ENCODE results near the gene DCN.
"Not testable (repeated sequence)": the region's sequence is repeated elsewhere in the genome, so short reads cannot be mapped to it uniquely, and the experiment has no call there.

DCN gene, protein sequence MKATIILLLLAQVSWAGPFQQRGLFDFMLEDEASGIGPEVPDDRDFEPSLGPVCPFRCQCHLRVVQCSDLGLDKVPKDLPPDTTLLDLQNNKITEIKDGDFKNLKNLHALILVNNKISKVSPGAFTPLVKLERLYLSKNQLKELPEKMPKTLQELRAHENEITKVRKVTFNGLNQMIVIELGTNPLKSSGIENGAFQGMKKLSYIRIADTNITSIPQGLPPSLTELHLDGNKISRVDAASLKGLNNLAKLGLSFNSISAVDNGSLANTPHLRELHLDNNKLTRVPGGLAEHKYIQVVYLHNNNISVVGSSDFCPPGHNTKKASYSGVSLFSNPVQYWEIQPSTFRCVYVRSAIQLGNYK

GRCh38 chr12:91182636-91183455 is at the start of gene DCN:
DCN (minus strand) TSS chr12:91182817; CDS start chr12:91178552, 4,265 bp downstream.
- no peak for DNase-seq

- DNase-seq, result no peak
Observed at GRCh38 chr12:91230841-91231240, 48.2 kb upstream of the DCN start.

DNA sequence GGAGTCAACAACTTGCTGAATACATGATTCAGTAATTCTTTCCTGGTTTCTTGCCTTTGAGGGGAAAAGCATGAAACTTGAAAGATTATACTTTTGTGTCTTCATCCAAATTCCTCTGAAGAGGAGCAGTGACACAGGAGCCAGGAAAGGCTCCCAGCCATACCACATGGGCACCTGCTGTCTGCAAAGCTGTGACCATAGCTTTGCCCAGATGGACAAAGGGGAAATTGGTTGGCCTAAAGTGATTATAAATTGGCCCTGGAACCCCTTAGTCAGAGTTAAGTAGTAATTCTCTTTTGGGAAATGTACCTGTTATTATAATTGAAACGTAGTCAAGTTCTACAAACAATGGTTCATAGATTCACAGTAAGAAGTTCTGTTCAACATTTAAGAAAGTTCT is 44.3 kb upstream of the DCN start:
- DNase-seq, result no peak

- no peak for DNase-seq
Observed at GRCh38 chr12:91225316-91225715, 42.7 kb upstream of the DCN start.

DNA sequence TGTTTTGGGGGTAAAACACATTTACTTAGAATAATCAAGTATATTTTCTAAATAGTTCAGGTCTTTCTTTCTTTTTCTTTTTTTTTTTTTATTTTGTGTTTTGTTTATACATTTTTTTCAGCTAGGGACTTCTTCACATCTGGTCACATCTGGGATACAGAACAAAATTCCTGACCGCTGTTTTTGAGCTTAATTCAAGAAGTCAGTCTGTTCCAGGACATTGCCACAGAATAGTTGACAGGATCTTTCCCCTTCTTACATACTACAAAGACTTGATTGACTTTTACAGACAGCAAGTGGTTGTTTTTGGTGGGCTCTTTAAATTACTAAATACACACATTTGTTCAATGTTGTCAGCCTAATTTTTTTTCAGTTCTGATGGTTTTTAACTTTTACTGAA is 41.8 kb upstream of the DCN start:
- DNase-seq, result no peak

GRCh38 chr12:91222746-91223145 is 40.1 kb upstream of the DCN start:
- no peak for DNase-seq

DNA sequence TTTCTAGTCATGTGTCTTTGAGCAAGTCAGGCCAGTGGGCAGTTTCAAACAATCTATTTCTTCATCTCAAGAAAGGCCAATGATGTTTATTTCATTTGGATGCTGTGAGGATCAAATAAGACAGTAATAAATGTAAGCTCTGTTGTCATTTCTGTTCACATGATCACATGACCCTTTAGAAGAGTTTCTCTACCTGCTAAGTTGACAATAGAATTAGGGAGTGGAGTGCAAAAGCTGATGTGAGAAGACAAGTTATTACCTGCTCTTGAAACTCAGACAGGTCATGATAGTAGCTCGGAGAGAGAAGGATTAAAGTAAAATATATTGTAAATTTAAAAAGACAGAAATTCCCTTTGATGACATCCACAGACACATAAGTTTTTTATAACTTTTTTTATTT is 37.3 kb upstream of the DCN start:
- no peak for DNase-seq

DNA sequence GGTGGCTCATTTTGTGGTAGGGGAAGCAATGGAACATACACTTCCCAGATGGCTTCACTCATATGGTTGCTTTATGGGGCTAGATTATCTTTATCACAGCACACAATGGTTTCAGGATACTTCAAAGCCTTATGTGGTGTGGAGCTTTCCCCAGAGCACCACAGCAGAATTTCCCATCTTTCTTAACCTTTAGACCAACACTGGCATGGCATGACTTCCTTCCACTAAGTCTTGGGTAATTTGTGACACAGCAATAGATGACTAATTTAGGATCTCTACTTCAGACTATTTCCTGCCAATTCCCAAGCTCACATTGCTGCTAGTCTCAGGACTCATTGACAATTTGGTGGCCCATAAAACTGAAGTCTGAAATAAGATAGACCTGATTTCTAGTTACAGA is 36.9 kb upstream of the DCN start:
- DNase-seq, result no peak

GRCh38 chr12:91216871-91217270 is 34.3 kb upstream of the DCN start:
- DNase-seq, result no peak

DNA sequence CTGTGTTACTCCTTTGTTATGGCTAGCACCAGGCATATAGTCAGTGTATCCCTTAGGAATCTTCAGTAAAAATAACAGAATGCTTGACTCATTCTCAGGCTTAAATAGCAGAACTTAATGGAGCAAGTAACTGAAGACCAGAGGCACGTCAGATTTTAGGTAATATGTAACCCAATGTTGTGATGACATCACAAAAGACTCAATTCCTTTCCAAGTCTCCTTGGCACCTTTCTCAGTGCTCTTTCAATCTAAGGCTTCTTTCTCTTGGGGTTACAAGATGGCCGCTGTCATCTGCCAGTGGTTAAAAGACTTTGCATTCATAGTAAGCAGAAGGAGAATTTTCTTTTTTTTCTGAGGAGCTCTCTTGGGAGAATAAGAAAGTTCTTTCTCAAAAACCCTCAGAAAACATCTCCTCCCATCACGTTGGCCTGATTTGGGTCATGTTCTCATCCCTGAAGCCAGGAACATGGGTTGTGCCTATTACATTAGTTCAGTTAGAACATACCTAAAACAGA is 33.4 kb upstream of the DCN start:
- DNase-seq, result no peak

- no peak for DNase-seq
Observed at GRCh38 chr12:91211866-91212265, 29.2 kb upstream of the DCN start.

- DNase-seq, result no peak
Observed at GRCh38 chr12:91210618-91211017, 28.0 kb upstream of the DCN start.

DNA sequence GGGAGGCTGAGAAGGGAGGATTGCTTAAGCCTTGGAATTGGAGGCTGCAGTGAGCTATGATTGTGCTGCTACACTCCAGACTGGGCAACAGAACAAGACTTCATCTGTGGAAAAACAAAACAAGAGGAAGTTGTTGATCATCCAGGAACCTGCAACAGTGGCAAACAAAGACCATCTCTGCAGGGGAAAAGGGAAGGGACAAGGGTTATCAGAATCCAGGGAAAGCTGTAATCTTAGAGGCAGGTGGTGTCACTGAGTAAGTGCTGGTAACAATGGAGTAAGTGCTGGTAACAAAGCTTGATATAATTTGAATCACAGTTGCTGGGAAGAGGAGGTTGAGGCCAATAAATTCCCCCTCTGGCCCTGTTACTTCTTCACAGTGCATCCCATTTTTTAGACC is 27.5 kb upstream of the DCN start:
- no peak for DNase-seq

GRCh38 chr12:91207301-91207700 is 24.7 kb upstream of the DCN start:
- not testable (repeated sequence) for DNase-seq

GRCh38 chr12:91205811-91206210 is 23.2 kb upstream of the DCN start:
- no peak for DNase-seq

GRCh38 chr12:91204421-91204820 is 21.8 kb upstream of the DCN start:
- DNase-seq, result no peak

DNA sequence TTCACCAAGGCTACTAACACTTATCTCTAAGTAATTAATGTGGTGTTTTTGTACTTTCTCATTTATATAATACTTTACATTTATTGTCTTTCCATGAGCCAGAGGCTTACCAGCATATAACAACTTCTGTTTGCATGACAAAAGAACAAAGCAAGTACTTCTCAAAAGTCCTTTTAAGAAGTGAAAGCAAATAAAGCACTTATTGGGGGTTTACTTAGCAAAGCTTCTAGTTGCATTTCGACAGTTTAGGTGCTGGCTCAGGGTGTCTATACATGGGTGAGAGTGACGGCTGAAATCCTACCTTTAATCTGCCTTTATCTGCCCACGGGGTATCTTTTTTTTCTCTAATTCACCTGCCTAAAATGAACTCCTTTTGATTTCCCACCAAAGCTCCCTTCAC is 21.0 kb upstream of the DCN start:
- no peak for DNase-seq

GRCh38 chr12:91202390-91202789 is 19.8 kb upstream of the DCN start:
- no peak for DNase-seq

DNA sequence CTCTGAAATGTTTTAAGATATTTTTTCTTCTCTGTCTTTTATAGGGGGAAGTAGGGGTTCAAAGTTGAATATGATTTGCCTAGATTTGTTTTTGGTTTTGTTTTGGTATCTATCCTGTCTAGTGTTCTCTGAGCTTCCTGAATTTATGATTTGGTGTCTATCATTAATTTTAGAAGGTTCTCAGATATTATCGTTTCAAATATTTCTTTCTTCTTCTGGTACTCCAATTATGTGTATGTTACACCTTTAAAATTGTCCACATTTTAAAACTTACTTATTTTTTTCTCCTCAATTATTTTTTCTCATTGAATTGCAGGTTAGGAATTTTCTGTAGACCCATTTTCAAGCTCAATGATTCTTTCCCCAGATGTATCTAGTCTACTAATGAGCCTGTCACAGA is 13.8 kb upstream of the DCN start:
- DNase-seq, result no peak

DNA sequence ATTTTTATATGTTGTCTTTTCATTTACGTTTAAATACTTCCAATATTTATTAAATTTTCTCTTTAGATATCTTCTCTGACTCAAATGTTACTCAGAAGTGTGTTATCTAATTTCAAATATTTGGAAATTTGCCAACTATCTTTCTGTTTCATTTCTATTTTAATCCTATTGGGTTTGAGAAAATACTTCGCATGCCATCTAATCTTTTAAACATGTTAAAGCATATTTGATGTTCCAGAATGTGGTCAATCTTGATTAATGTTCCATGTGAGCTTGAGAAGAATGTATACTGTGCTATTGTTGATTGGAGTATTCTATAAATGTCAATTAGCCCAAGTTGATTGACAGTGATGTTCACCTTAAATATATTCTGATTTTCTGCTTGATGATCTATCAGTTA is 11.9 kb upstream of the DCN start:
- no peak for DNase-seq

DNA sequence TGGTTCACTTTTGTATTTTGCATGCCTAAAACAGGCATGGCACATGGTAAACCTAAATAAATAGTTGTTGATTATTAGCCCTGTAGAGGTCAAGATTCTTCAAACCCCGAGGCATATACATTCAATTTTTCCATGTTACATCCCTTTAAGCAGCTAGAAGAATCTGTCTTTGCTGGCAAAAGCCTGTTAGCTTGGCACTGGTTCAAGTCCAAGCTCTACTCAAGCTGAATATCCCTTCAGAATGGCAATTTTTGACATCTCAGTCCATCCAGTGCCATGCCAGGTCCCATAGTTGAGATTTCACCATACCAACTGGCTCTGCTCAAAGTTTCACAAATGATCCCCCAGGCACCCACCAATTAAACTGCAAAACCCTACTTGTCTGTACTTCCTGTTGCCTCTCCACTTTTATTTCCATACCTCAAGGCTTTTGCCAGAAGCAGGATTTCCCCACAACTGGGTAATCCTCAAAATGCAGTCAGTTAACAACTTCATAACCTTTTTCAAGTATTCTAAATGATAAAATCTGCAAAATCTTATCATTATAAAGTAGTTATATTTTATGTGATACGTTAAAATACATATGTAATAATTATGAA is 9.0 kb upstream of the DCN start:
- no peak for DNase-seq

- no peak for DNase-seq
Observed at GRCh38 chr12:91189516-91189915, 6.9 kb upstream of the DCN start.

DNA sequence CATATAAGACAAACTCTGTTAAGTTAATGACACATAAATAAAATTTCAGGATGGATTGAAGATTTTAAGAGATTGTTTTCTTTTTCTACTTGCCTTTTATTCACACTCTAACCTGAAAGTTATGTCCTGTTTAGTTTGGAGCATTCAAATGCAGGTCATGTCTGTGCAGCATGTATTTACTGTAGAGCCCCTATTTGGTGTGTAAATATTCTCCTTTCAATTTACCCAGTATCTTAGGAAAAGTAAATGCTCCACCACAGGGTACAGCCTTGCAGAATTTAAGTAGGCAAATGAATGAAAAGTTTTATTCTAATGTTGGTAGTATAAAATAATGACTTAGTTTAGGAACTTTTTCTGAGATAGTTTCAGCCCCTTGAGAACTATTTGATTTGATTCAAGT is 6.2 kb upstream of the DCN start:
- DNase-seq, result no peak

GRCh38 chr12:91186156-91186555 is 3.5 kb upstream of the DCN start:
- DNase-seq, result no peak
